ENCODE data around the gene GABRG3. TPM values are rescaled to one million over a fixed set of nuclear protein-coding genes. Genes with fewer than 3 reads are reported as not detected.
A peak's percentile ranks its signal among the peaks of the same experiment; 100 is the strongest.

GABRG3 gene
- total RNA-seq, 1 donor from 2014 or later = 3.0 TPM

DNA sequence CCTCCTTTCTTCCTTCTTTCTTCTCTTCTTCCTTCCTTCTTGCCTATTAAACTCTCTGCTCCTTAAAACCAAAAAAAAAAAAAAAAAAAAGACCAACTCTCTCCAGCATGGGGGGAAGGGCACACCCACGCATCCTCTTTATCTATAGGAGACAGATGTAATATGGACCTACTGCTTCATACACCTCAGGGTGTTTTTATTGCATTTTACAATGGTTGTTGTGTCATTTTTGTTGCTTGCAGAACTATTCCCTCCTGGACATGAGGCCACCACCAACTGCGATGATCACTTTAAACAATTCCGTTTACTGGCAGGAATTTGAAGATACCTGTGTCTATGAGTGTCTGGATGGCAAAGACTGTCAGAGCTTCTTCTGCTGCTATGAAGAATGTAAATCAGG, 561.4 kb downstream of the GABRG3 start:
- Mint-ChIP-seq H3K36me3 (no peaks in the 10 kb centered on the region), H3K4me1 (no peaks in the 10 kb centered on the region), H3K4me3 (no peak overlapping the region), H3K27me3 (ENCODE audit: low read depth) (peaks cover 2% of the 10 kb centered on the region), H3K27ac (no peak overlapping the region), H3K9me3 (no peaks in the 10 kb centered on the region)
- TF ChIP-seq, protein P1, sequence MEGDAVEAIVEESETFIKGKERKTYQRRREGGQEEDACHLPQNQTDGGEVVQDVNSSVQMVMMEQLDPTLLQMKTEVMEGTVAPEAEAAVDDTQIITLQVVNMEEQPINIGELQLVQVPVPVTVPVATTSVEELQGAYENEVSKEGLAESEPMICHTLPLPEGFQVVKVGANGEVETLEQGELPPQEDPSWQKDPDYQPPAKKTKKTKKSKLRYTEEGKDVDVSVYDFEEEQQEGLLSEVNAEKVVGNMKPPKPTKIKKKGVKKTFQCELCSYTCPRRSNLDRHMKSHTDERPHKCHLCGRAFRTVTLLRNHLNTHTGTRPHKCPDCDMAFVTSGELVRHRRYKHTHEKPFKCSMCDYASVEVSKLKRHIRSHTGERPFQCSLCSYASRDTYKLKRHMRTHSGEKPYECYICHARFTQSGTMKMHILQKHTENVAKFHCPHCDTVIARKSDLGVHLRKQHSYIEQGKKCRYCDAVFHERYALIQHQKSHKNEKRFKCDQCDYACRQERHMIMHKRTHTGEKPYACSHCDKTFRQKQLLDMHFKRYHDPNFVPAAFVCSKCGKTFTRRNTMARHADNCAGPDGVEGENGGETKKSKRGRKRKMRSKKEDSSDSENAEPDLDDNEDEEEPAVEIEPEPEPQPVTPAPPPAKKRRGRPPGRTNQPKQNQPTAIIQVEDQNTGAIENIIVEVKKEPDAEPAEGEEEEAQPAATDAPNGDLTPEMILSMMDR (IDR thresholded peaks at IDR 0.05; ENCODE audit: unreplicated experiment) = no peak
- DNase-seq (ENCODE audit: low spot score in 2 of 2, unreplicated experiment in 2 of 2) = no peak

DNA sequence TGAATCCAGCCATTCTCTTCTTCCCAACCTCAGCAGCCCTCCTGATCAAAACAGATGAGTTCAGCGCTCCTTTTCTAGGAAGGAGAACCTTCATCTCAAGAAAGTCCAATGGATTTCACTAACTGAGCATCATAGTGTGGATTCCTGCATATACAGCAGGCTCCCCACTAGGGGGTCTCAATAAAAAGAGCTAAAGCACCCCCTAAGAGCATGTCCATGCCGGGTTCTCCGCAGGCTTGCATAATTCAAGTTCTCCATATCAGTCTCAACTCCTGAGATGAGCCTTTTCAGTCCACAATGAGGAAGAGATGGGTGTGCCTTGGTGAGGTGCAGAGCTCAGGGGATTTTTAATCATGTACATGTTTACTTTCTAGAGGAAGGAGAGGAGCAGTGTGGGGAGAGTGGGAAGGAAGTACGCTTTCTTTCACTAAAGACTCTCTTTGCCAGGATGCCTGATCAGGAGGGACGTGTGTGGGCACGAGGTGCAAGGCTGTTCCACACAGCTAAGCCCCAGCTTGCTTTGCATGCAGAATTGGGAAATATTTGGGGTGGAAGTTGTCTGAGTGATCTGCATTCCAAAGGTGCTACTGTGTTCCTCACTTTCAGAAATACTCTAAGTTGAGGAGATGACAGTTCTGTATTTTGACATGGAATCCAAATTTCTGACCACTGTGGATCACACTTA, 564.6 kb downstream of the GABRG3 start:
- H3K36me3 Mint-ChIP-seq = no peaks in the 10 kb centered on the region
- H3K9me3 Mint-ChIP-seq = no peaks in the 10 kb centered on the region
- no peaks in the 10 kb centered on the region for H3K4me1 Mint-ChIP-seq
- DNase-seq (ENCODE audit: low spot score in 2 of 2, unreplicated experiment in 2 of 2) = no peak
- no peak overlapping the region for H3K4me3 Mint-ChIP-seq
- H3K27me3 Mint-ChIP-seq (ENCODE audit: low read depth) = peaks cover 4% of the 10 kb centered on the region
- TF ChIP-seq, protein P1 (IDR thresholded peaks at IDR 0.05; ENCODE audit: unreplicated experiment) = peak; percentile 23
- no peak overlapping the region for H3K27ac Mint-ChIP-seq

DNA sequence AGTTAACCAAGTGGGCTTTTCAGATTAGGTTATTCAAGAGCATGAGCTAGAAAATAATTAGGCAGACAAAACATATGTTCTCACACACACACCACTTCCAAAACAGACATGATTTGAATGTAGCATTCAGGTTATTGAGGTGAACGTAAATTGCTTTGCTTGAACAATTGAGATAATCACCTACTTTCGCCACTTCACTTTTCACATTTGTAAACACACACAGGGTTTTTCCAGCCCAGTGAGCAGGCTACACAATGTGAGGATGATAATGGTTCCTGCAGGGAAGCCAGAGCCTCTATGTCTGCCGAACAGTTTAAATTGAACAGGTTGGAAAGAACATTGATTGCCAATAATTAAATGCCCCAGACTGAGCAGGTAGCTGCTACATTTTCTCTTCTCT, 567.3 kb downstream of the GABRG3 start:
- Mint-ChIP-seq H3K9me3 (no peaks in the 10 kb centered on the region), H3K4me1 (no peaks in the 10 kb centered on the region), H3K27me3 (ENCODE audit: low read depth) (peaks cover 2% of the 10 kb centered on the region), H3K4me3 (no peak overlapping the region), H3K27ac (no peak overlapping the region), H3K36me3 (no peaks in the 10 kb centered on the region)
- DNase-seq (ENCODE audit: low spot score in 2 of 2, unreplicated experiment in 2 of 2) = no peak
- TF ChIP-seq, protein P1 (IDR thresholded peaks at IDR 0.05; ENCODE audit: unreplicated experiment) = no peak

DNA sequence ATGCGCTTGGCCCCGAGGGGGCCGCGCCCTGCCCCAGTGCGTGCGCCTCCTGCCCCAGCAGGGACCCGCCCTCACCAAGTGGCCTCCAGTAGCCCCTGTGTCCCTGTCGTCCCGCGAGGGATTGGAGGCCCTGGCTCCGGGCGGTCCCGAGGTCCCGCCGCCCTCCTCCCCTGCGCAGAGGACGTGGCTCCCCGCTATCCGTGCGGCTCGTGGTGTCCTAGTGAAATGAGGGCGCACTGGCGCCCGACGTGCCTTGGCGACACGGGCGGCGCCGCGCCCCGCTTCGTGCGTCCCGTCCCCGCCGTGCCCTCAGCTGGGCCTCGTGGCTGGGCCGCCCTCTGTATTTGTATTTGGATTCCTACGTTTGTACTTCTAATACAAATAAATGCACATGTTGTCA, 570.6 kb downstream of the GABRG3 start:
- Mint-ChIP-seq H3K9me3 (no peaks in the 10 kb centered on the region), H3K27me3 (ENCODE audit: low read depth) (peaks cover 2% of the 10 kb centered on the region), H3K4me3 (no peak overlapping the region), H3K36me3 (no peaks in the 10 kb centered on the region), H3K27ac (no peak overlapping the region), H3K4me1 (no peaks in the 10 kb centered on the region)
- DNase-seq (ENCODE audit: low spot score in 2 of 2, unreplicated experiment in 2 of 2) = no peak
- TF ChIP-seq, protein P1 (IDR thresholded peaks at IDR 0.05; ENCODE audit: unreplicated experiment) = no peak

DNA sequence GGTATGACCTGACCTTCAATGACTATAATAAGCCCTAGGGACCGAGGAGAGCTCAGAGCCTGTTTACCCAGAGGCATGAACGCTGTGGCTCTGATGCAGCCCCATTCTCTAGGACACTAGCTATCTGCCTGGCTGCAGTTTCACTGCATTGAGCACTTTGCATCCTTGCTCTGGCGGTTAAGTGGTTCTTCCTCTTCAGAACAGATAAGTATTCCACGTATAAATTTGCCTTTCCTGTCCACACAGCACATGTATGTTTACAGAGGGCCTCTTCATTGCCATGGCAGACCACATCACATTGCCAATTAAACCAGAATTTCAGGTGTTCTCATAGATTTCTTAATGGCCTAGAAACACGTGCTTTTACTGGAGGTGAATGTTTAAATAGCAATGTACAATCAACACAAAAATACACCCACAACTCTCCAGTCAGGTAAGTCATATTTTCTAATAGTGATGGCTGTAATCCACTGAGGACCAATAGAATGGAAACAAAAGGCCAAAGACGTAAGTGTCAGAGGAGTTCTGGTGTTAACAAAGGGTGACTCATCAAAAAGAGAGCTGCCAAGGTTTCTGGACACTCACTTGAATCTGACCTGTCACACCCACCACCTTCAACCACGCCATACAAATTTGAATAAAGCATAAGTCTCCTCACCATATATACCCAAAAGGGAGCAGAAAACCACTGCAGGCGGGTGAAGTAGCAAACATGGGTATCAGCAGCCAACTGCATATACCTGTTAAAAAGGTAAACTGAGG, 574.7 kb downstream of the GABRG3 start:
- no peaks in the 10 kb centered on the region for H3K27me3 Mint-ChIP-seq (ENCODE audit: low read depth)
- TF ChIP-seq, protein P1 (IDR thresholded peaks at IDR 0.05; ENCODE audit: unreplicated experiment) = no peak
- no peak for DNase-seq (ENCODE audit: low spot score in 2 of 2, unreplicated experiment in 2 of 2)

More for the DNA sequence above, 574.7 kb downstream of the GABRG3 start:
- Mint-ChIP-seq H3K9me3 (no peaks in the 10 kb centered on the region), H3K4me3 (no peak overlapping the region), H3K4me1 (no peaks in the 10 kb centered on the region), H3K36me3 (no peaks in the 10 kb centered on the region), H3K27ac (no peak overlapping the region)

Data from mesothelial cell of epicardium (in vitro differentiated cells).